ENCODE results near the gene SH3RF2.

GRCh38 chr5:145908206-145908960, 28.0 kb upstream of the SH3RF2 start:
- TF ChIP-seq, protein P1, sequence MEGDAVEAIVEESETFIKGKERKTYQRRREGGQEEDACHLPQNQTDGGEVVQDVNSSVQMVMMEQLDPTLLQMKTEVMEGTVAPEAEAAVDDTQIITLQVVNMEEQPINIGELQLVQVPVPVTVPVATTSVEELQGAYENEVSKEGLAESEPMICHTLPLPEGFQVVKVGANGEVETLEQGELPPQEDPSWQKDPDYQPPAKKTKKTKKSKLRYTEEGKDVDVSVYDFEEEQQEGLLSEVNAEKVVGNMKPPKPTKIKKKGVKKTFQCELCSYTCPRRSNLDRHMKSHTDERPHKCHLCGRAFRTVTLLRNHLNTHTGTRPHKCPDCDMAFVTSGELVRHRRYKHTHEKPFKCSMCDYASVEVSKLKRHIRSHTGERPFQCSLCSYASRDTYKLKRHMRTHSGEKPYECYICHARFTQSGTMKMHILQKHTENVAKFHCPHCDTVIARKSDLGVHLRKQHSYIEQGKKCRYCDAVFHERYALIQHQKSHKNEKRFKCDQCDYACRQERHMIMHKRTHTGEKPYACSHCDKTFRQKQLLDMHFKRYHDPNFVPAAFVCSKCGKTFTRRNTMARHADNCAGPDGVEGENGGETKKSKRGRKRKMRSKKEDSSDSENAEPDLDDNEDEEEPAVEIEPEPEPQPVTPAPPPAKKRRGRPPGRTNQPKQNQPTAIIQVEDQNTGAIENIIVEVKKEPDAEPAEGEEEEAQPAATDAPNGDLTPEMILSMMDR (IDR thresholded peaks at IDR 0.05), result peak; percentile 47
- TF ChIP-seq EZH2 (IDR thresholded peaks at IDR 0.05), result no peak
- TF ChIP-seq EZH2phosphoT487 (IDR thresholded peaks at IDR 0.05), result no peak

Measured in neural progenitor cell (in vitro differentiated cells).